HG03196 (cell line): ENCODE data around the gene CHGA.

Source experiments
- ATAC-seq: cut with Tn5 transposase; IDR thresholded peaks from one replicate; pipeline ENCODE4 v1.9.1; 2021; ENCODE audit not compliant: unreplicated experiment

Gene CHGA

GRCh38 chr14:92922883-92923743 is at the start of gene CHGA:
CHGA (plus strand) TSS chr14:92923150; CDS start chr14:92923360, 210 bp downstream.
- no peak for ATAC-seq

- ATAC-seq, result no peak
Observed at GRCh38 chr14:92874962-92875661, 47.8 kb upstream of the CHGA start.

GRCh38 chr14:92877757-92878431 is 45.1 kb upstream of the CHGA start:
- ATAC-seq, result no peak

- ATAC-seq, result no peak
Observed at GRCh38 chr14:92880351-92880750, 42.6 kb upstream of the CHGA start.

DNA sequence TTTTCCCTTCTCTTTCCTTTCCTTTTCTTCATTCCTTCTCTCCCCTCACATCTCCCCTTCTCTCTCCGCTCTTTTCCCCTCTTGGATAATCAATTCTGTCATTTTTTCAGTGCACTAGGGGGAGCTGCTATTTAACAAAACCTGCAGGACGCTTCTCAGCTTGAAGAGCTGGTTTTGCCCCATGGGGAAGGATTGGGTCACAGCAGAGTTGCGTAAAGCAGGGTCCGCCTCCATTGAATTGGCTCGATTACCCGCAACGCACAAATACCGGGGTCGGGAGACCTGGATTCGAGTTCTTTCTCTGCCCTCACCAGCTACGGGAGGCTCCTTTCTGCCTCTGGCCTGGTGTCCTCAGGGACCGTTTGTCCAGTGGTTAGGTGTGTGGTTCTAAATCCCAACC is 42.1 kb upstream of the CHGA start:
- no peak for ATAC-seq

- ATAC-seq, result no peak
Observed at GRCh38 chr14:92883066-92883465, 39.9 kb upstream of the CHGA start.

GRCh38 chr14:92884410-92884809 is 38.5 kb upstream of the CHGA start:
- ATAC-seq, result no peak

- ATAC-seq, result no peak
Observed at GRCh38 chr14:92885279-92886061, 37.5 kb upstream of the CHGA start.

GRCh38 chr14:92886337-92886736 is 36.6 kb upstream of the CHGA start:
- ATAC-seq, result no peak

DNA sequence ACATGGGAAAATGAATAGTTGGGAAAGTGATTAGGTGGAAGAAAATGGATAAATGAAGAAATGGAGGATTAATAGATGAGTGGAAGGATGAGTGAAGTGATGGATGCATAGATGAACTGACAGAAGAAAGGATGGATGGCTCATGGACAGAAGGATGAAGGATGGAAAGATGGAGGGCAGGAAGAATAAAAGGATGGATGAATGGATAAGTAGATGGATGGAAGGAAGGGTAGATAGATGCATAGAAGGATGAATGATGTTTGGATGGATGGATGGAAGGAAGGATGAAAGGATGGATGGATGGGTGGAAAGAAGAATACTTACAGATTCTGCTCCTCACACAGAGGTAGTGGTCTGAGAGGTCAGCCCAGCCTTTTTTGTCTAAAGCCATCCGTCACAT is 35.8 kb upstream of the CHGA start:
- no peak for ATAC-seq

GRCh38 chr14:92888896-92889295 is 34.1 kb upstream of the CHGA start:
- ATAC-seq, result no peak

DNA sequence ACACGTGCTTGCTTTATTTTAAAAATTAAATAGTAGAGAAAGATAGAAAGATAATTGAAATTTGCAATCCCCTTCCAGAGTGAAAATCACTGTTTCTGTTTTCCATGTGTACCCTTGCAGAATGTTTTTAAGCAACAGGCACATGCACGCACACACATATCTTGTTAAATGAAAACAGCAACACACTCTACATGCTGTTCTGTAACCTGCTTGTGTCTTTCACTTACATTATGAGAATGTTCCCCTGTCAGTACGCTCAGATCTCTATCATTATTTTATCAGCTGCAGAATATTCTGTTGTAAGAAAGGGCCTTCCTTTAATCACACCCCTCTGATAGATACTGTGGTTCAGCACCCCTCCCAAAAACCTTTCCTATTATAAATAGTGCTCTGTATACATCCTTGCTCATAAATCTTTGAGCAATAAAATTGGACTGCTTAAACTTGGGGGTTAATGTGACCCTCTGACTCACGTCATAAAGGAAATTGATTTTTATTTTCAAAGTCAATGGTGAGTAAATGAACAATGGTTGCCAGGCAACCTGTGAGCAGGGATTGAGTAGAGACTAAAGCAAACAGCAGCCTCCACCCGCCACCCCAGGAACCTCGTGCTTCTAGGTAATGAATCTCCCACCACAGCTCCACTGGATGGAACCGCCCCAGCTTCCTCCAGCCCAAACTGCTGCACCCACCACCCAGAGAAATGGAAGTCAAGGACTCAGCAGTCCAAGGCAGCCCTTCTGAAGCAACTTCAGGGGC is 31.9 kb upstream of the CHGA start:
- ATAC-seq, result no peak

DNA sequence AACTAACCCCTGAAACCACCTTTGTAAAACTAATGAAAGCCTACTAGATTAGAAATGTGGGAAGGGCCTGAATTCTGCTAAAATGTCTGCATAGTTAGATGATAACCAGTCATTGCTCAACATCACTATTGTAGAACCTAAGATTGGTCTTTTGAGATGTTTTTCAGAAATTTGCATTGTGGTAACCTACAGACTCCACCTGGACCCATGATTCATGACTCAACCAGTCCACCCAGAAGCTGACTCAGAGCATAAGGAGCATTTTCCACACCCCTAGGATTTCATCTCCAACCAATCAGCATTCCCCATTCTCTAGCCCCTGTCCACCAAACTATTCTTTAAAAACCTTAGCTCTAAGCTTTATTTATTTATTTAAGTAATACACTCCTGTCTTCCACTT is 30.4 kb upstream of the CHGA start:
- ATAC-seq, result no peak

DNA sequence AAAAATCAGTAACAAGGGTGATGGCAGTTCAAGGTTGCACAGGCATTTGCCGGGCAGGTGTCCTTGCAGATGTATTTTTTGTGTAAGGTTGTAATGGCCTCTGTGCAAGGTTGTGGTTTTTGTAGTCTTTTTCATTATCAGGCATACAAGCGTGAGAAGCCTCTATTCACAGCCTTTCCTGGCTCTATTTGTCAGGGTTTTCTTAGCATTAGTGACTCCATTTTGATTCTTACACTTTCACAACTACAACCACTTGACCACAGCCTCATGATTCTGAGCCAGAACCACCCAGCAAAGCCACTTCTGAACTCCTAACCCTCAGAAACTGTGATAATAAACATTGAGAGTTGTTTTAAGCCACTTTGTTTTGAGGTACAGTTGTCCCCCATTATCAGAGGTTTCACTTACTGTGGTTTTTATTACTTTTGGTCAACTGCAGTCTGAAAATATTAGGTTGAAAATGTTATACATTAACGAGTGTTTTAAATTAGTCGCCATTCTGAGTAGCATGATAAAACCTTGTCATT is 27.5 kb upstream of the CHGA start:
- ATAC-seq, result no peak

DNA sequence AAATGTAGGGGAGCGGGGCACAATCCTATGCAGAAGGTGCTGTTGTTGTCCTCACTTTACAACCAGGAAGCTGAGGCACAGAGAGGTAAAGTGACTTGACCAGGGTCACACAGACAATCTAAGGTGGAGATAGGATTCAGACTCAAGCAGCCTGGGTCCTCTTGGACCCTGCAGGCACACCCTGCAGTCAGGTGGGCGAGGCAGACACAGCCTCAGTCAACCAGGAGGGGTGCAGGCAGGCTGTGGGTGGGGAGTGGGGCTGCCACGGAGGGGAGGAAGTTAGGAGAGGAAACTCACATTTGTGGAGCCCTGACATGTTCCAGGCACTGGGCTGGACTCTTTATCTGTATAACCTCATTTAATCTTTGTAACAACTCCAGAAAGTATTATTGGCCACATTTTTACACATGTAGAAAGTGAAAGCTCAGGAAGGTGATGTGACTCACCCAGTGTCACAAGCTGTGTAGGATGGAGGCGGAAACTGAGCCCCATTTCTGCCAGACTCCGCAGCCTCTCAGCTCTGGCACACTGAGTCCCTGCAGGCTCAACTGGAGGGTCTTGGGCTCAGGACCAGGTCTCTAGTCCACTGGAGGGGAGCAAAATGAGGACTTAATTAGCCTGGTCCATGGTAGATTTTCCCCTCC is 24.9 kb upstream of the CHGA start:
- no peak for ATAC-seq

- no peak for ATAC-seq
Observed at GRCh38 chr14:92898566-92899131, 24.3 kb upstream of the CHGA start.

- ATAC-seq, result no peak
Observed at GRCh38 chr14:92900660-92901059, 22.3 kb upstream of the CHGA start.

DNA sequence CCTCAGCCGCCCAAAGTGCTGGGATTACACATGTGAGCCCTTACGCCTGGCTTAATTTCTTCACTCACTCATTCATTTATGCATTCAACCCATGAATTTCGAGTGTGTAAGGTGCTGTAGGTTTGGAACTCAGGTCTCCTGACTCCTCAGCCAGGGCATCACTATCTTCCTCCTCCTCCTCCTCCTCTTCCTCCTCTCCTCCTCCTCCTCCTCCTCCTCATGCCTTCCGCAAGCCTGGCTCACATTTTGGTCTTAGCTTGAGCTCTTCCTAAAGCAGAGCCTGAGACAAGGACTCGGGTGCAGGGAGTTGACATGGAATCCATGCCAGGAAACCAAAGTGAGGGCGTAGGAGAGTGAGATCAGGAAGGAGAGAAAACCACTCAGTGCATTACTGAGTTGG is 20.8 kb upstream of the CHGA start:
- ATAC-seq, result no peak

GRCh38 chr14:92902726-92903125 is 20.2 kb upstream of the CHGA start:
- ATAC-seq, result no peak
